GM12878 (cell line): ENCODE results near the gene ENPP7. TPM values are rescaled to one million over a fixed set of nuclear protein-coding genes. Genes with fewer than 3 reads are reported as not detected.

Experiments used
- ATAC-seq: fragments of 200-7000 bp; cut with Tn5 transposase; 3 replicates; pipeline ENCODE4 v1.9.1; 2020; ENCODE audit warnings: mild to moderate bottlenecking, moderate library complexity
- BruUV-seq: library from RNA; stranded (reverse); fragments of 400-500 nt; replicated peaks from 2 replicates; lab custom pipeline; 2021; lab: Mats Ljungman, UMichigan
- CTCF ChIA-PET: fragments of 300-600 bp; sonication (Branson Sonifier 250); formaldehyde crosslinking; extraction: SDS; loops from one replicate; lab custom pipeline; 2021; ENCODE audit warnings: inconsistent platforms; lab: Yijun Ruan, JAX
- POLR2A ChIA-PET: fragments of 350-600 bp; formaldehyde crosslinking; extraction: SDS; loops from one replicate; lab custom pipeline; 2021; ENCODE audit warnings: inconsistent platforms; lab: Charles Lee
- RAD21 ChIA-PET: fragments of 300-600 bp; sonication (Branson Sonifier 250); formaldehyde crosslinking; loops from one replicate; lab custom pipeline; 2023; ENCODE audit warnings: antibody characterized with exemption; ENCODE audit not compliant: unreplicated experiment; lab: Charles Lee
- SMC1A ChIA-PET: fragments of 300-600 bp; sonication (Branson Sonifier 250); formaldehyde crosslinking; loops from one replicate; lab custom pipeline; 2023; ENCODE audit not compliant: unreplicated experiment, uncharacterized antibody; lab: Charles Lee
- DNase-seq: peaks from one replicate; pipeline ENCODE4 v3.0.0-alpha.2; 2011; ENCODE audit warnings: low read depth, low spot score
- FAIRE-seq: peaks from 3 replicates; lab custom pipeline; 2011; peaks lifted over from hg19 to GRCh38; lab: Jason Lieb, UNC
- H2AFZ ChIP-seq: 2 replicates; pipeline ENCODE4 v1.6.0; 2011; ENCODE audit warnings: low read depth, low read length, control low read depth; ENCODE audit not compliant: control insufficient read depth
- H3K27ac ChIP-seq: 2 replicates; pipeline ENCODE4 v1.5.1; 2011; ENCODE audit warnings: control low read depth; ENCODE audit not compliant: control insufficient read depth, insufficient read depth
- H3K27me3 ChIP-seq, 2 experiments: replicated peaks in 1 of 2; 2 replicates each; pipeline versions ENCODE4 v1.6.0 to v1.6.1; 2011; ENCODE audit warnings: low read length in 1 of 2; ENCODE audit not compliant: control insufficient read depth in 2 of 2, insufficient read depth in 2 of 2
- H3K36me3 ChIP-seq, 2 experiments: 2 replicates each; pipeline ENCODE4 v1.5.1; 2011; ENCODE audit warnings: low read length in 1 of 2; ENCODE audit not compliant: control insufficient read depth in 2 of 2, insufficient read depth in 2 of 2
- H3K4me1 ChIP-seq: 2 replicates; pipeline ENCODE4 v1.6.1; 2011; ENCODE audit warnings: mild to moderate bottlenecking, low read length, moderate library complexity, mixed read lengths; ENCODE audit not compliant: control insufficient read depth, insufficient read depth
- H3K4me2 ChIP-seq: 2 replicates; pipeline ENCODE4 v1.6.0; 2011; ENCODE audit warnings: control low read depth; ENCODE audit not compliant: control insufficient read depth, insufficient read depth
- H3K4me3 ChIP-seq: fragments of 200-600 bp; sonication (generic); 2 replicates; pipeline ENCODE4 v1.5.1; 2016
- H3K79me2 ChIP-seq: 2 replicates; pipeline ENCODE4 v1.6.0; 2011; ENCODE audit warnings: low read length; ENCODE audit not compliant: control insufficient read depth, insufficient read depth
- H3K9ac ChIP-seq: 2 replicates; pipeline ENCODE4 v1.8.0; 2011; ENCODE audit warnings: low read length, control low read depth, mixed read lengths; ENCODE audit not compliant: control insufficient read depth, insufficient read depth
- H3K9me3 ChIP-seq: replicated peaks from 3 replicates; pipeline ENCODE4 v1.5.1; 2011; ENCODE audit warnings: mild to moderate bottlenecking, low read length; ENCODE audit not compliant: control insufficient read depth, insufficient read depth
- H4K20me1 ChIP-seq: 2 replicates; pipeline ENCODE4 v1.6.0; 2011; ENCODE audit not compliant: control insufficient read depth, insufficient read depth
- BCLAF1 ChIP-seq: fragments of 450-650 bp; IDR thresholded peaks from 2 replicates; pipeline ENCODE4 v1.6.1; 2017; ENCODE audit warnings: antibody characterized with exemption, mild to moderate bottlenecking, moderate library complexity
- BMI1 ChIP-seq: fragments of 450-650 bp; IDR thresholded peaks from 2 replicates; pipeline ENCODE4 v1.6.1; 2016; ENCODE audit warnings: mild to moderate bottlenecking, moderate library complexity, borderline replicate concordance
- CBFB ChIP-seq: IDR thresholded peaks from 2 replicates; pipeline ENCODE4 v1.6.1; 2016; ENCODE audit warnings: antibody characterized with exemption, low read depth
- EGR1 ChIP-seq, 2 experiments: IDR thresholded peaks; 1 replicate in 1 of 2; 2 replicates in 1 of 2; pipeline ENCODE4 v1.6.1; 2011 to 2012; ENCODE audit warnings: low read depth in 2 of 2, low read length in 2 of 2, borderline replicate concordance in 1 of 2, mild to moderate bottlenecking in 1 of 2, moderate library complexity in 1 of 2
- HCFC1 ChIP-seq: fragments of 150-350 bp; IDR thresholded peaks from 2 replicates; pipeline ENCODE4 v1.6.1; 2014; ENCODE audit warnings: low read length
- IKZF1 ChIP-seq: fragments of 450-650 bp; conservative IDR thresholded peaks from 2 replicates; pipeline ENCODE4 v1.6.1; 2017; ENCODE audit warnings: antibody characterized with exemption, mild to moderate bottlenecking
- NRF1 ChIP-seq: conservative IDR thresholded peaks from 2 replicates; pipeline ENCODE4 v1.6.1; 2011; ENCODE audit warnings: mild to moderate bottlenecking, low read depth, low read length, improper control_type of control experiment
- POLR2AphosphoS2 ChIP-seq: IDR thresholded peaks from 2 replicates; pipeline ENCODE4 v1.6.1; 2011; ENCODE audit warnings: low read depth, mild to moderate bottlenecking, low read length, improper control_type of control experiment, moderate library complexity
- RBBP5 ChIP-seq: fragments of 200-600 bp; sonication (generic); conservative IDR thresholded peaks from 2 replicates; pipeline ENCODE4 v1.6.1; 2016
- SREBF2 ChIP-seq: IDR thresholded peaks from 2 replicates; pipeline ENCODE4 v1.6.1; 2012; ENCODE audit warnings: mild to moderate bottlenecking, low read length
- USF1 ChIP-seq: IDR thresholded peaks from 2 replicates; pipeline ENCODE4 v1.6.1; 2011; ENCODE audit warnings: borderline replicate concordance, low read depth, mild to moderate bottlenecking, moderate library complexity, mixed read lengths, low read length; ENCODE audit not compliant: insufficient read depth; ENCODE audit errors: extremely low read length
- YBX1 ChIP-seq: fragments of 450-650 bp; IDR thresholded peaks from 2 replicates; pipeline ENCODE4 v1.6.1; 2016; ENCODE audit warnings: antibody characterized with exemption
- WGBS: methylation state at CpG from one replicate; pipeline ENCODE4 v1.1.6; 2016; ENCODE audit warnings: low lambda C conversion rate; ENCODE audit not compliant: insufficient replicate concordance, insufficient coverage; ENCODE audit errors: missing lambda C conversion rate; 5-methylcytosine and 5-hydroxymethylcytosine counted together
- in situ Hi-C: fragments of 300-500 bp; cut with MboI; formaldehyde crosslinking; loops from 9 replicates; pipeline ENCODE4 v1.14.3; 2018; ENCODE audit warnings: mixed read lengths
- intact Hi-C: fragments of 100-400 bp; cut with micrococcal nuclease; formaldehyde crosslinking; loops from one replicate; pipeline ENCODE4 v1.14.2; 2022; ENCODE audit not compliant: unreplicated experiment
- polyA plus RNA-seq, 11 experiments: library from polyadenylated mRNA; depleted of rRNA in 4 of 11; unstranded in 6 of 11; stranded (reverse) in 5 of 11; fragments of >200 nt; fragmentation: Nextera tagmentation in 4 of 11; fragmentation: Illumina TruSeq in 1 of 11; extraction: Ambion mirVana in 4 of 11; extraction: Trizol in 1 of 11; gene quantifications; 1 replicate in 1 of 11; 2 replicates in 10 of 11; pipeline versions ENCODE4 v1.2.1 to v1.2.3, GENCODE V29; 2011 to 2016; ENCODE audit warnings: inconsistent platforms in 2 of 11, missing spikeins in 2 of 11, low read depth in 1 of 11
- total RNA-seq, 4 experiments: library from RNA; depleted of rRNA in 3 of 4; stranded (reverse); fragments of >200 nt in 3 of 4; fragmentation: Illumina TruSeq in 1 of 4; extraction: Trizol in 1 of 4; gene quantifications; 2 replicates each; pipeline versions ENCODE4 v1.2.1 to v1.2.3, GENCODE V29; 2013 to 2021

ENPP7 gene
- total and polyA plus RNA-seq, 10 of the 15 experiments (the other 5 are each of a cell fraction or from before 2014, with no cell fraction given): 0.04 to 0.41 (median 0.18) TPM; not detected in 1

- H3K9me3 ChIP-seq: no peaks in the 10 kb centered on the region
- H3K4me2 ChIP-seq: no peak overlapping the region
- H3K79me2 ChIP-seq: no peaks in the 10 kb centered on the region
- TF ChIP-seq RBBP5 (no peak), IKZF1 (no peak), HCFC1 (no peak)
- no peak for ATAC-seq
- 44% methylated on average over 33 of the region's 55 CpGs for WGBS
- DNase-seq: no peak
- no peak for FAIRE-seq
- ChIA-PET SMC1A (no interaction called here), RAD21 (no interaction called here), CTCF (no interaction called here), POLR2A (no interaction called here)
- no TSS peak for BruUV-seq
- in situ Hi-C loops: no loop called here
- peaks cover 0 to 4% of the 10 kb centered on the region in 2 experiments; a peak in 2 of 4 replicates for H3K27me3 ChIP-seq
- H3K4me3 ChIP-seq: no peak overlapping the region
- no peak overlapping the region for H2AFZ ChIP-seq
- no peaks in the 10 kb centered on the region for H3K36me3 ChIP-seq
- H4K20me1 ChIP-seq: no peaks in the 10 kb centered on the region
- no peak overlapping the region for H3K9ac ChIP-seq
- no peak overlapping the region for H3K27ac ChIP-seq
- intact Hi-C loops: loop anchor here (5.0 kb wide), 1 partner anchor 89 kb away; the partner anchor contains the start of gene CBX4
- H3K4me1 ChIP-seq: peaks cover 13% of the 10 kb centered on the region
Observed at GRCh38 chr17:79748295-79749099, 17.8 kb downstream of the ENPP7 start.

GRCh38 chr17:79749156-79749815, 18.5 kb downstream of the ENPP7 start:
- no peaks in the 10 kb centered on the region for H3K36me3 ChIP-seq
- H4K20me1 ChIP-seq: no peaks in the 10 kb centered on the region
- H3K9me3 ChIP-seq: no peaks in the 10 kb centered on the region
- H2AFZ ChIP-seq: no peak overlapping the region
- no TSS peak for BruUV-seq
- WGBS: 89% methylated on average over 3 of the region's 3 CpGs
- CTCF ChIA-PET: interaction anchor here (0.7 to 1.3 kb wide), 2 partner anchors 8 to 448 kb away, joined by 3 to 4 read pairs; no protein-coding TSS in a partner anchor
- SMC1A ChIA-PET: no interaction called here
- intact Hi-C loops: loop anchor here (5.0 kb wide), 1 partner anchor 88 kb away; the partner anchor contains the start of gene CBX4
- H3K27me3 ChIP-seq: peaks cover 0 to 4% of the 10 kb centered on the region in 2 experiments; a peak in 2 of 4 replicates
- DNase-seq (no peak), FAIRE-seq (no peak), ATAC-seq (no peak)
- H3K4me3 ChIP-seq: no peak overlapping the region
- RAD21 ChIA-PET: no interaction called here
- no peaks in the 10 kb centered on the region for H3K79me2 ChIP-seq
- in situ Hi-C loops: no loop called here
- H3K4me1 ChIP-seq: peaks cover 13% of the 10 kb centered on the region
- no peak overlapping the region for H3K27ac ChIP-seq
- POLR2A ChIA-PET: no interaction called here
- no peak overlapping the region for H3K9ac ChIP-seq
- no peak overlapping the region for H3K4me2 ChIP-seq
- TF ChIP-seq BMI1: no peak
- no peak for TF ChIP-seq BCLAF1
- no peak for TF ChIP-seq NRF1
- no peak for TF ChIP-seq IKZF1
- no peak for TF ChIP-seq SREBF2
- no peak for TF ChIP-seq EGR1 (IDR thresholded peaks at IDR 0.05; ENCODE audit: borderline replicate concordance in 1 of 2, low read depth in 2 of 2, low read length in 2 of 2)
- TF ChIP-seq CBFB: no peak
- TF ChIP-seq YBX1: no peak
- TF ChIP-seq USF1: no peak
- no peak for TF ChIP-seq POLR2AphosphoS2
